CD4-positive, alpha-beta T cell (primary cell): Measurements from ENCODE around the gene EPRS1. TPM values are rescaled to one million over a fixed set of nuclear protein-coding genes. Genes with fewer than 3 reads are reported as not detected.

Experiments
- ATAC-seq: fragments of 200-7000 bp; cut with Tn5 transposase; one replicate; pipeline ENCODE4 v1.10.0; 2022; ENCODE audit warnings: mild to moderate bottlenecking; ENCODE audit not compliant: poor library complexity
- CTCF ChIA-PET: fragments of 350-600 bp; sonication (Branson Sonifier 250); formaldehyde crosslinking; loops from one replicate; lab custom pipeline; 2021; ENCODE audit warnings: antibody characterized with exemption, inconsistent platforms; lab: Charles Lee
- POLR2A ChIA-PET: fragments of 350-600 bp; sonication (Branson Sonifier 250); formaldehyde crosslinking; loops from one replicate; lab custom pipeline; 2021; ENCODE audit warnings: antibody characterized with exemption, inconsistent platforms; lab: Charles Lee
- DNase-seq, 14 experiments: peaks; one replicate each; pipeline ENCODE4 v3.0.0-alpha.2; 2013 to 2020; ENCODE audit warnings: mixed read lengths in 2 of 14
- H3K27ac ChIP-seq, 2 donors: one replicate each; pipeline versions ENCODE4 v1.5.1 to v1.7.0; 2013; ENCODE audit warnings: low read length in 2 of 2, low read depth in 1 of 2, mild to moderate bottlenecking in 1 of 2
- H3K27me3 ChIP-seq, 2 experiments: 1 replicate in 1 of 2; 2 replicates in 1 of 2; pipeline versions ENCODE4 v1.6.1 to v1.7.0; 2013; ENCODE audit warnings: low read length in 2 of 2, control low read depth in 1 of 2, mild to moderate bottlenecking in 1 of 2, moderate library complexity in 1 of 2; ENCODE audit not compliant: insufficient read depth in 2 of 2, control insufficient read depth in 1 of 2
- H3K36me3 ChIP-seq: one replicate; pipeline ENCODE4 v1.6.1; 2013; ENCODE audit warnings: low read length, control low read depth; ENCODE audit not compliant: insufficient read depth
- H3K4me1 ChIP-seq: one replicate; pipeline ENCODE4 v1.6.1; 2013; ENCODE audit warnings: low read length, control low read depth; ENCODE audit not compliant: insufficient read depth
- H3K4me3 ChIP-seq: one replicate; pipeline ENCODE4 v1.5.1; 2013; ENCODE audit warnings: mild to moderate bottlenecking, low read length, moderate library complexity
- H3K9me3 ChIP-seq, 2 experiments: 1 replicate in 1 of 2; 2 replicates in 1 of 2; pipeline versions ENCODE4 v1.6.1 to v1.7.0; 2013; ENCODE audit warnings: low read length in 2 of 2, mild to moderate bottlenecking in 2 of 2, control low read depth in 1 of 2, moderate library complexity in 1 of 2; ENCODE audit not compliant: control insufficient read depth in 1 of 2, insufficient read depth in 1 of 2
- H3K27ac Mint-ChIP-seq: one replicate; pipeline ENCODE4 v1.8.0; 2020; ENCODE audit warnings: mixed read lengths
- H3K27me3 Mint-ChIP-seq: one replicate; pipeline ENCODE4 v1.8.0; 2021; ENCODE audit warnings: mixed read lengths
- H3K36me3 Mint-ChIP-seq: one replicate; pipeline ENCODE4 v1.8.0; 2021; ENCODE audit warnings: low read depth, mixed read lengths
- H3K4me1 Mint-ChIP-seq: one replicate; pipeline ENCODE4 v1.8.0; 2021; ENCODE audit warnings: low read depth, mixed read lengths
- H3K4me3 Mint-ChIP-seq: one replicate; pipeline ENCODE4 v1.8.0; 2020; ENCODE audit warnings: mild to moderate bottlenecking, mixed read lengths
- H3K9me3 Mint-ChIP-seq: one replicate; pipeline ENCODE4 v1.8.0; 2020; ENCODE audit warnings: mixed read lengths
- CTCF ChIP-seq: fragments of 200-600 bp; IDR thresholded peaks from one replicate; pipeline ENCODE4 v1.8.0; 2022; ENCODE audit warnings: antibody characterized with exemption, mild to moderate bottlenecking
- intact Hi-C, 2 experiments: fragments of 100-400 bp; cut with DNase I in 1 of 2; cut with micrococcal nuclease in 1 of 2; formaldehyde crosslinking; loops; one replicate each; pipeline versions ENCODE4 v1.15.1 to v1.9.0; 2023 to 2025; cut with DNase I, micrococcal nuclease
- total RNA-seq, 174 experiments: library from RNA in 2 of 174; stranded (reverse) in 2 of 174; gene quantifications; one replicate each; pipeline ENCODE4 v1.2.3 and lab custom pipeline; 2021 to 2026

The EPRS1 gene
- total RNA-seq, 2 experiments from 2014 or later, result 37.4 to 39.6 TPM

GRCh38 chr1:220019071-220019470 is 27.2 kb downstream of the EPRS1 start:
- H3K27ac ChIP-seq, result no peak overlapping the region
- no peaks in the 10 kb centered on the region for H3K4me1 ChIP-seq
- no peak for TF ChIP-seq CTCF
- ChIA-PET CTCF (no interaction called here), POLR2A (no interaction called here)
- H3K27me3 Mint-ChIP-seq, result no peaks in the 10 kb centered on the region
- H3K27ac Mint-ChIP-seq, result no peak overlapping the region
- H3K36me3 Mint-ChIP-seq, result peaks cover 97% of the 10 kb centered on the region
- intact Hi-C loops, result no loop called here
- H3K4me1 Mint-ChIP-seq, result no peaks in the 10 kb centered on the region
- DNase-seq (no peak), ATAC-seq (no peak)
- no peak overlapping the region for H3K4me3 ChIP-seq
- no peaks in the 10 kb centered on the region for H3K27me3 ChIP-seq
- no peaks in the 10 kb centered on the region for H3K9me3 ChIP-seq
- H3K9me3 Mint-ChIP-seq, result no peaks in the 10 kb centered on the region
- H3K4me3 Mint-ChIP-seq, result no peak overlapping the region
- H3K36me3 ChIP-seq, result peaks cover 71% of the 10 kb centered on the region

GRCh38 chr1:220013497-220013896 is 32.8 kb downstream of the EPRS1 start:
- POLR2A ChIA-PET, result no interaction called here
- no peaks in the 10 kb centered on the region for H3K9me3 ChIP-seq
- intact Hi-C loops, result no loop called here
- CTCF ChIA-PET, result interaction anchor here (1.4 kb wide), 1 partner anchor 38 kb away, joined by 3 read pairs; no protein-coding TSS in a partner anchor
- no peaks in the 10 kb centered on the region for H3K9me3 Mint-ChIP-seq
- H3K36me3 ChIP-seq, result peaks cover 58% of the 10 kb centered on the region
- TF ChIP-seq CTCF, result no peak
- no peak overlapping the region for H3K27ac ChIP-seq
- H3K36me3 Mint-ChIP-seq, result peaks cover 99% of the 10 kb centered on the region
- H3K27me3 Mint-ChIP-seq, result no peaks in the 10 kb centered on the region
- DNase-seq (no peak), ATAC-seq (no peak)
- H3K27me3 ChIP-seq, result no peaks in the 10 kb centered on the region
- peaks cover 5% of the 10 kb centered on the region for H3K4me1 Mint-ChIP-seq
- H3K27ac Mint-ChIP-seq, result no peak overlapping the region
- no peak overlapping the region for H3K4me3 ChIP-seq
- no peak overlapping the region for H3K4me3 Mint-ChIP-seq
- H3K4me1 ChIP-seq, result no peaks in the 10 kb centered on the region

- intact Hi-C loops, result no loop called here
- Histone ChIP-seq H3K4me1 (no peaks in the 10 kb centered on the region), H3K36me3 (peaks cover 61% of the 10 kb centered on the region), H3K27ac (no peak overlapping the region), H3K9me3 (no peaks in the 10 kb centered on the region), H3K4me3 (no peak overlapping the region), H3K27me3 (no peaks in the 10 kb centered on the region)
- no peak for DNase-seq
- Mint-ChIP-seq H3K27ac (no peak overlapping the region), H3K9me3 (no peaks in the 10 kb centered on the region), H3K4me1 (peaks cover 5% of the 10 kb centered on the region), H3K27me3 (no peaks in the 10 kb centered on the region), H3K4me3 (no peak overlapping the region), H3K36me3 (peaks cover 99% of the 10 kb centered on the region)
- ATAC-seq, result no peak
- TF ChIP-seq CTCF, result no peak
- ChIA-PET CTCF (interaction anchor here (0.7 to 1.4 kb wide), 2 partner anchors 34 to 37 kb away, joined by 3 read pairs; partner anchors contain the start of gene EPRS1), POLR2A (no interaction called here)
These were observed 34.0 kb downstream of the EPRS1 start for GRCh38 chr1:220012259-220012658.
